ENCODE measurements around the gene SCAF8.

DNA sequence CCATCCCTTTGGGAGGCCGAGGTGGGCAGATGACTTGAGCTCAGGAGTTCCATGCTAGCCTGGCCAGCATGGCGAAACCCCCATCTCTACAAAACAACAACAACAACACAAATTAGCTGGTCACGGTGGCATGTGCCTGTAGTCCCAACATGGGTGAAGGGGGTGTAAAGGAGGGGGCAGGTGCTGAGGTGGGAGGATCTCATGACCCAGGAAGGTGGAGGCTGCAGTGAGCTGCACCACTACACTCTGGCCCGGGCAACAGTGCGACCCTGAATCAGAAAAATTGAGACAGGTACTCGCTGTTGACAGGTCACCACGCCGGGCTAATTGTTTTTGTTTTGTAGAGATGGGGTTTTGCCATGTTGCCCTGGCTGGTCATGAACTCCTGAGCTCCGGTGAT is 4.2 kb downstream of the SCAF8 start:
- TF ChIP-seq, protein P1, sequence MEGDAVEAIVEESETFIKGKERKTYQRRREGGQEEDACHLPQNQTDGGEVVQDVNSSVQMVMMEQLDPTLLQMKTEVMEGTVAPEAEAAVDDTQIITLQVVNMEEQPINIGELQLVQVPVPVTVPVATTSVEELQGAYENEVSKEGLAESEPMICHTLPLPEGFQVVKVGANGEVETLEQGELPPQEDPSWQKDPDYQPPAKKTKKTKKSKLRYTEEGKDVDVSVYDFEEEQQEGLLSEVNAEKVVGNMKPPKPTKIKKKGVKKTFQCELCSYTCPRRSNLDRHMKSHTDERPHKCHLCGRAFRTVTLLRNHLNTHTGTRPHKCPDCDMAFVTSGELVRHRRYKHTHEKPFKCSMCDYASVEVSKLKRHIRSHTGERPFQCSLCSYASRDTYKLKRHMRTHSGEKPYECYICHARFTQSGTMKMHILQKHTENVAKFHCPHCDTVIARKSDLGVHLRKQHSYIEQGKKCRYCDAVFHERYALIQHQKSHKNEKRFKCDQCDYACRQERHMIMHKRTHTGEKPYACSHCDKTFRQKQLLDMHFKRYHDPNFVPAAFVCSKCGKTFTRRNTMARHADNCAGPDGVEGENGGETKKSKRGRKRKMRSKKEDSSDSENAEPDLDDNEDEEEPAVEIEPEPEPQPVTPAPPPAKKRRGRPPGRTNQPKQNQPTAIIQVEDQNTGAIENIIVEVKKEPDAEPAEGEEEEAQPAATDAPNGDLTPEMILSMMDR (IDR thresholded peaks at IDR 0.05; ENCODE audit: poor library complexity), result no peak
- TF ChIP-seq EZH2phosphoT487 (IDR thresholded peaks at IDR 0.05; ENCODE audit: low read depth, severe bottlenecking, unreplicated experiment) (no peak), EZH2 (IDR thresholded peaks at IDR 0.05; ENCODE audit: borderline replicate concordance) (no peak)

Data from hepatocyte (in vitro differentiated cells).